ENCODE measurements around the gene TNS3. TPM values are rescaled to one million over a fixed set of nuclear protein-coding genes. Genes with fewer than 3 reads are reported as not detected.

Gene TNS3
- total and polyA plus RNA-seq, 10 of the 15 experiments (the other 5 are each of a cell fraction or from before 2014, with no cell fraction given) = 0.27 to 2.7 (median 0.79) TPM

DNA sequence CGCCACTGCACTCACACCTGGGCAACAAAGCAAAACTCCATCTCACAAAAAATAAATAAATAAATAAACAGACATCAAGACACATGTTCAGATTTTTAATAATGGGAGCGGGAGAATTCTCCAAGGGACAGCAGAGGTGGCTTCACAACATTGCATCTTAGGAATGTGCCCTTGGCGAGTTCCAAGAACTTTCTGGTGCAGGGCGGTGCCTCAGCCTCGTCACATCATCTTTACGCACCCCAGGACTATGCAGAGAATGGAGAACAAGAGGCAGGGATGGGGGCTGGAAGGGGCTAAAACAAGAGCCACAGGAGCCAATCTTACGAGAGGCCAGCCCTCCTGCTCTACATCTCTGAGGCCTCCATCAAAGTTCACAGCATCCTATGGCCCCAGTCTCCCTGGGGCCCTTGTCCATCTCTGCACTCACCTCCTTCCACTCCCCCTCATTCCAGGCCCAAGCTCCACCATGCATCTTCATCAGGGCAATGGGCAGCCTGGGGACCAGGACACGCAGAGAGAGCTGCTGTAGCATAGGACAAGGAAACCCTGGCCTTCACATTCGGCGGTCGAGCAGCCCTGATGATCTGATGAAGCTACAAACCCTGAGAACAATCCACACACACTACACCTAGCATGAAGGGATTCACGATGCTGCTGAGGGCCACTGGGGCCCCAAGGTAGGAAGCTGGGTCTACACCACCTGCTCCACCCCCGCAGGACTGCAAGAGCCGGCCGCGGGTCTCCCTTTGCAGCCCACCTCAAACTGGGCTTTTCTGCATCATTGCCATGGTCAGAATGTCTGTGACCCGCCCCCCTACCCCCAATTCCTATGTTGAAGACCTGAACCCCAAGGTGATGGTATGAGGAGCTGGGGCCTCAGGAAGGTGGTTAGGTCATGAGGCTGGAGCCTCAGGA, 22.3 kb downstream of the TNS3 start:
- ChIA-PET POLR2A (interaction anchor here (0.7 kb wide), 1 partner anchor 37 kb away, joined by 5 read pairs; no protein-coding TSS in a partner anchor), CTCF (no interaction called here), SMC1A (ENCODE audit: uncharacterized antibody, unreplicated experiment) (no interaction called here), RAD21 (ENCODE audit: unreplicated experiment) (no interaction called here)
- TF ChIP-seq NFYB (IDR thresholded peaks at IDR 0.05; ENCODE audit: insufficient read depth, low read depth, low read length) = no peak
- no peak for TF ChIP-seq BCL11A (IDR thresholded peaks at IDR 0.05; ENCODE audit: low read depth, low read length)
- TF ChIP-seq BRCA1 (IDR thresholded peaks at IDR 0.05; ENCODE audit: low read depth, low read length) = no peak
- TF ChIP-seq, protein P1, sequence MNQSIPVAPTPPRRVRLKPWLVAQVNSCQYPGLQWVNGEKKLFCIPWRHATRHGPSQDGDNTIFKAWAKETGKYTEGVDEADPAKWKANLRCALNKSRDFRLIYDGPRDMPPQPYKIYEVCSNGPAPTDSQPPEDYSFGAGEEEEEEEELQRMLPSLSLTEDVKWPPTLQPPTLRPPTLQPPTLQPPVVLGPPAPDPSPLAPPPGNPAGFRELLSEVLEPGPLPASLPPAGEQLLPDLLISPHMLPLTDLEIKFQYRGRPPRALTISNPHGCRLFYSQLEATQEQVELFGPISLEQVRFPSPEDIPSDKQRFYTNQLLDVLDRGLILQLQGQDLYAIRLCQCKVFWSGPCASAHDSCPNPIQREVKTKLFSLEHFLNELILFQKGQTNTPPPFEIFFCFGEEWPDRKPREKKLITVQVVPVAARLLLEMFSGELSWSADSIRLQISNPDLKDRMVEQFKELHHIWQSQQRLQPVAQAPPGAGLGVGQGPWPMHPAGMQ (IDR thresholded peaks at IDR 0.05; ENCODE audit: borderline replicate concordance) = no peak
- TF ChIP-seq SREBF1 (IDR thresholded peaks at IDR 0.05; ENCODE audit: low read length) = no peak
- TF ChIP-seq ASH2L (IDR thresholded peaks at IDR 0.05; ENCODE audit: borderline replicate concordance, low read depth) = no peak
- no peak for TF ChIP-seq NFYA (IDR thresholded peaks at IDR 0.05; ENCODE audit: borderline replicate concordance, low read depth, low read length)
- WGBS (ENCODE audit: insufficient coverage, insufficient replicate concordance, low lambda C conversion rate, missing lambda C conversion rate) = 43% methylated on average over 17 of the region's 17 CpGs
- in situ Hi-C loops (cut with MboI) (no loop called here), intact Hi-C loops (cut with micrococcal nuclease; ENCODE audit: unreplicated experiment) (loop anchor here (5.0 kb wide), 1 partner anchor 63 kb away; no protein-coding TSS in a partner anchor)
- H3K79me2 ChIP-seq (ENCODE audit: control insufficient read depth, insufficient read depth, low read length) = no peaks in the 10 kb centered on the region
- no peaks in the 10 kb centered on the region for H3K4me1 ChIP-seq (ENCODE audit: control insufficient read depth, insufficient read depth, low read length)
- H3K27me3 ChIP-seq (replicated peaks in 1 of 2; ENCODE audit: control insufficient read depth in 2 of 2, insufficient read depth in 2 of 2, low read length in 1 of 2) = no peaks in the 10 kb centered on the region; a peak in 1 of 4 replicates
- DNase-seq (ENCODE audit: low read depth, low spot score) = no peak
- H3K4me2 ChIP-seq (ENCODE audit: control insufficient read depth, insufficient read depth) = no peak overlapping the region
- H3K27ac ChIP-seq (ENCODE audit: control insufficient read depth, insufficient read depth) = no peak overlapping the region
- H3K36me3 ChIP-seq (ENCODE audit: control insufficient read depth in 2 of 2, insufficient read depth in 2 of 2, low read length in 1 of 2) = no peaks in the 10 kb centered on the region
- H3K9ac ChIP-seq (ENCODE audit: control insufficient read depth, insufficient read depth, low read length) = no peak overlapping the region
- no peak overlapping the region for H3K4me3 ChIP-seq
- BruUV-seq (replicated peaks) = no TSS peak
- H3K9me3 ChIP-seq (replicated peaks; ENCODE audit: control insufficient read depth, insufficient read depth, low read length) = no peaks in the 10 kb centered on the region
- no peak for FAIRE-seq
- no peak for ATAC-seq
- no peaks in the 10 kb centered on the region for H4K20me1 ChIP-seq (ENCODE audit: control insufficient read depth, insufficient read depth)
- H2AFZ ChIP-seq (ENCODE audit: control insufficient read depth, low read depth, low read length) = no peak overlapping the region

All from GM12878 (cell line).